ENCODE data around the gene TEX51.

- no peak for TF ChIP-seq EP300 (IDR thresholded peaks at IDR 0.05; ENCODE audit: borderline replicate concordance)
- TF ChIP-seq TAF1 (IDR thresholded peaks at IDR 0.05; ENCODE audit: low read depth), result no peak
- TF ChIP-seq NFIC (IDR thresholded peaks at IDR 0.05), result no peak
- no peak for TF ChIP-seq RAD21 (IDR thresholded peaks at IDR 0.05; ENCODE audit: low read depth)
- TF ChIP-seq YY1 (IDR thresholded peaks at IDR 0.05; ENCODE audit: low read depth), result no peak
- TF ChIP-seq TEAD4 (IDR thresholded peaks at IDR 0.05), result no peak
- no peak for TF ChIP-seq MAX (IDR thresholded peaks at IDR 0.05)
- TF ChIP-seq USF1 (IDR thresholded peaks at IDR 0.05), result no peak
- TF ChIP-seq REST (IDR thresholded peaks at IDR 0.05; ENCODE audit: low read depth), result no peak
- no peak for TF ChIP-seq FOXM1 (IDR thresholded peaks at IDR 0.05; ENCODE audit: borderline replicate concordance, low read depth)
- TF ChIP-seq ZBTB7A (IDR thresholded peaks at IDR 0.05; ENCODE audit: low read depth), result no peak
- TF ChIP-seq CEBPB (IDR thresholded peaks at IDR 0.05), result no peak
- TF ChIP-seq TCF12 (IDR thresholded peaks at IDR 0.05; ENCODE audit: low read depth), result no peak
- no peak for TF ChIP-seq EGR1 (IDR thresholded peaks at IDR 0.05)
These were observed at the start of gene TEX51 for GRCh38 chr2:126898636-126899035.
